ENCODE results near the gene POFUT2.

DNA sequence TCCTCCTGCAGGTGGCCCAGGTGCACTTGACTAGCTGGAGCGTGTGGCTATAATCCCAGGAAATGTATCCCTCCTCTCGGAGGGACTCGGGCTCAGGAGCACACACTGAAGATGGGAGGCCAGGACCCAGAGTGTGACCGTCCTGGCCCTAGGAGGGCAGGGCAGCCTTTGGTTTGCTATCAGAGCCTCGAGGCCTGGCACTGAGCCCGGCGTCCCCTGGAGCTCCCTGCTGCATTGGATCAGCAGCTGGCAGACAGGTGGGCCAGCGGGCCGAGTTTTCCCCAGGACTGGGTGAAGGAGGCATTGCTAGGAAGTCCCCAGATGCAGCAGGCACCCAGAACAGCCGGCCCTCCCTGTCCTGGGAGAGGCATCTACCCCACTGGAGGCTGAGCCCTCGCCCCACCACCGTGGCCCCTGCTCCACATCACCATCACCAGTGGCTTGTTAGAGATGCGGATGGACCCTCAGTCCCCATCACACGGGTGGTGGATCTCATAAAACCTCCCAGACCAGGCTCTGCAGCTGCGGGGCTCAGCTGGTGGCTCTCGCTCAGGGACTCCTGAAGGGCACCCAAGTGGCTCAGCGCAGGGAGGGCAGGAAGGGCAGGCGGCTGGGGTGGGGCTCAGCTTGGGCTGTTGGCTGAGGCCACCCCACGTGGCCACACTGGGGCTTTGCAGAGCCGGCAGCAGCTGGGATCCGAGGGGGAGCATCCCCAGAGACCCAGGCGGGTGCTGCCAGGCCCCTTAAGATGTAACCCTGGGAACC, 32.7 kb upstream of the POFUT2 start:
- no peak for TF ChIP-seq TAF1 (IDR thresholded peaks at IDR 0.05; ENCODE audit: borderline replicate concordance, low read depth, low read length)
- no peak for TF ChIP-seq POLR2A (IDR thresholded peaks at IDR 0.05; ENCODE audit: low read depth, low read length)
